OCI-LY7 (cell line): ENCODE results near the gene UGT1A9. TPM values are rescaled to one million over a fixed set of nuclear protein-coding genes. Genes with fewer than 3 reads are reported as not detected.

Experiments used
- BruUV-seq: library from RNA; stranded (reverse); fragments of 400-500 nt; replicated peaks from 2 replicates; lab custom pipeline; 2021; lab: Mats Ljungman, UMichigan
- CTCF ChIA-PET: fragments of 300-600 bp; sonication (Branson Sonifier 250); formaldehyde crosslinking; loops from one replicate; lab custom pipeline; 2022; ENCODE audit warnings: antibody characterized with exemption; ENCODE audit not compliant: unreplicated experiment; lab: Charles Lee
- POLR2A ChIA-PET: fragments of 300-600 bp; sonication (Branson Sonifier 250); formaldehyde crosslinking; loops from one replicate; lab custom pipeline; 2022; ENCODE audit warnings: antibody characterized with exemption; lab: Charles Lee
- DNase-seq: peaks from one replicate; pipeline ENCODE4 v3.0.0-alpha.2; 2015; ENCODE audit warnings: low spot score
- H2AFZ ChIP-seq: fragments of 200-600 bp; sonication (generic), shearing (Covaris generic); 2 replicates; pipeline ENCODE4 v1.6.1; 2014; ENCODE audit warnings: mild to moderate bottlenecking, antibody characterized with exemption, low read length, moderate library complexity
- H3K27ac ChIP-seq: fragments of 200-600 bp; sonication (generic); 2 replicates; pipeline ENCODE4 v1.5.1; 2014; ENCODE audit warnings: mixed run types, low read depth, mild to moderate bottlenecking, moderate library complexity, low read length, inconsistent platforms; ENCODE audit not compliant: poor library complexity, severe bottlenecking
- H3K36me3 ChIP-seq: fragments of 200-600 bp; sonication (generic); 2 replicates; pipeline ENCODE4 v1.6.1; 2014; ENCODE audit warnings: mild to moderate bottlenecking, antibody characterized with exemption, low read length, moderate library complexity, mixed read lengths; ENCODE audit not compliant: insufficient read depth
- H3K4me1 ChIP-seq: fragments of 200-600 bp; sonication (generic); 2 replicates; pipeline ENCODE4 v1.5.1; 2014; ENCODE audit warnings: mild to moderate bottlenecking, low read length; ENCODE audit not compliant: insufficient read depth, poor library complexity, severe bottlenecking
- H3K4me2 ChIP-seq: fragments of 200-600 bp; sonication (generic); 2 replicates; pipeline ENCODE4 v1.6.1; 2014; ENCODE audit warnings: mild to moderate bottlenecking, low read length
- H3K4me3 ChIP-seq: fragments of 200-600 bp; sonication (generic); 2 replicates; pipeline ENCODE4 v1.5.1; 2014; ENCODE audit warnings: mild to moderate bottlenecking, low read depth, low read length; ENCODE audit not compliant: poor library complexity, severe bottlenecking
- H3K79me2 ChIP-seq: fragments of 200-600 bp; sonication (generic); 2 replicates; pipeline ENCODE4 v1.6.1; 2016; ENCODE audit warnings: low read depth, mild to moderate bottlenecking, low read length, moderate library complexity, mixed read lengths; ENCODE audit not compliant: insufficient read depth
- H3K9me2 ChIP-seq: fragments of 200-600 bp; sonication (generic); 2 replicates; pipeline ENCODE4 v1.6.1; 2016; ENCODE audit warnings: mild to moderate bottlenecking, low read length, mixed read lengths; ENCODE audit not compliant: insufficient read depth
- H3K9me3 ChIP-seq: fragments of 200-600 bp; sonication (generic); 2 replicates; pipeline ENCODE4 v1.6.1; 2014; ENCODE audit warnings: mild to moderate bottlenecking, mixed run types, low read length, mixed read lengths
- H4K20me1 ChIP-seq: fragments of 200-600 bp; sonication (generic); 2 replicates; pipeline ENCODE4 v1.6.1; 2014; ENCODE audit warnings: mild to moderate bottlenecking, antibody characterized with exemption, low read length, moderate library complexity, mixed read lengths; ENCODE audit not compliant: insufficient read depth
- EZH2phosphoT487 ChIP-seq: fragments of 200-600 bp; sonication (generic); IDR thresholded peaks from 2 replicates; pipeline ENCODE4 v1.6.1; 2018; ENCODE audit warnings: low read depth, borderline replicate concordance, mild to moderate bottlenecking, mixed run types, antibody characterized with exemption, low read length, moderate library complexity, mixed read lengths
- intact Hi-C: fragments of 100-400 bp; cut with micrococcal nuclease; formaldehyde crosslinking; loops from one replicate; pipeline ENCODE4 v1.10.0; 2022; ENCODE audit not compliant: unreplicated experiment
- total RNA-seq, 2 experiments: library from RNA; depleted of rRNA in 1 of 2; stranded (reverse); fragments of >200 nt in 1 of 2; shearing (Covaris generic) in 1 of 2; gene quantifications; 2 replicates each; pipeline ENCODE4 v1.2.3, GENCODE V29; 2014 to 2022
- TF ChIP-seq, protein P1 (sequence below): fragments of 200-600 bp; sonication (generic); conservative IDR thresholded peaks from 2 replicates; pipeline ENCODE4 v1.5.1; 2014; ENCODE audit warnings: mild to moderate bottlenecking, antibody characterized with exemption, low read length, moderate library complexity, mixed read lengths

Gene UGT1A9
- total RNA-seq, 2 experiments from 2014 or later = not detected

DNA sequence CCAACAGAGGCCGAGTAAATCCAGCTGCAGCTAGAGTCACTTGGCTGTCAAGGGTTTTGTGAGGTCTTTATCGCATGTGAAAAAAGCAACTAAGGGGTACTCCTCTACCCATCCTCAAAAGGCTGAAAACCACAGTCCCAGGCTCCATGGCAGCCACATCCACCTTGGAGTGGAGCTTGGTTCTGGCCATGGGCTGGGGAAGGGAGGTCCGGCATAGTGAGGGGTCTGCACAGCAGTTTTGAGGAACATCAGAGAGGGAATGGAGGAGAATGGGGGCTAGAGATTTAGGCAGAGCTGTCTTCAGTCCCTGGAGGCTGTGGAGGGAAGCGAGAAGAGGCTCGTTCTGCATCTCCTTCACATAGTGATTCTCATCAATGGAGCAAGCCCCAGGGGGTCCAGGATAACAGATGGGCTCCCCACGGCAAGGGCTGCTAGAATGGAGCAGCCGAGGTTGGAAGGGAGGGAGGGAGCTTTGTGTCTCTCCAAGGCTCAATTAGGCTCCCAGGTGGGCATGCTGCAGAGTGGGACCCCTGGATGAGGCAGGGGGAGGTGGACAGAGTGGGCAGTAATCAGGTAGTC is 127.5 kb downstream of the UGT1A9 start:
- BruUV-seq = no TSS peak
- H3K79me2 ChIP-seq = no peaks in the 10 kb centered on the region
- H3K9me2 ChIP-seq = no peaks in the 10 kb centered on the region
- H3K4me2 ChIP-seq = no peak overlapping the region
- intact Hi-C loops = no loop called here
- no peak overlapping the region for H2AFZ ChIP-seq
- DNase-seq = no peak
- H3K27ac ChIP-seq = no peak overlapping the region
- ChIA-PET POLR2A (interaction anchor here (0.5 kb wide), 1 partner anchor 170 kb away, joined by 3 read pairs; no protein-coding TSS in a partner anchor), CTCF (interaction anchor here (0.5 kb wide), 1 partner anchor 788 kb away, joined by 3 read pairs; no protein-coding TSS in a partner anchor)
- no peaks in the 10 kb centered on the region for H3K36me3 ChIP-seq
- H3K9me3 ChIP-seq = no peaks in the 10 kb centered on the region
- H4K20me1 ChIP-seq = no peaks in the 10 kb centered on the region
- H3K4me3 ChIP-seq = no peak overlapping the region
- TF ChIP-seq EZH2phosphoT487 = no peak
- TF ChIP-seq, protein P1, sequence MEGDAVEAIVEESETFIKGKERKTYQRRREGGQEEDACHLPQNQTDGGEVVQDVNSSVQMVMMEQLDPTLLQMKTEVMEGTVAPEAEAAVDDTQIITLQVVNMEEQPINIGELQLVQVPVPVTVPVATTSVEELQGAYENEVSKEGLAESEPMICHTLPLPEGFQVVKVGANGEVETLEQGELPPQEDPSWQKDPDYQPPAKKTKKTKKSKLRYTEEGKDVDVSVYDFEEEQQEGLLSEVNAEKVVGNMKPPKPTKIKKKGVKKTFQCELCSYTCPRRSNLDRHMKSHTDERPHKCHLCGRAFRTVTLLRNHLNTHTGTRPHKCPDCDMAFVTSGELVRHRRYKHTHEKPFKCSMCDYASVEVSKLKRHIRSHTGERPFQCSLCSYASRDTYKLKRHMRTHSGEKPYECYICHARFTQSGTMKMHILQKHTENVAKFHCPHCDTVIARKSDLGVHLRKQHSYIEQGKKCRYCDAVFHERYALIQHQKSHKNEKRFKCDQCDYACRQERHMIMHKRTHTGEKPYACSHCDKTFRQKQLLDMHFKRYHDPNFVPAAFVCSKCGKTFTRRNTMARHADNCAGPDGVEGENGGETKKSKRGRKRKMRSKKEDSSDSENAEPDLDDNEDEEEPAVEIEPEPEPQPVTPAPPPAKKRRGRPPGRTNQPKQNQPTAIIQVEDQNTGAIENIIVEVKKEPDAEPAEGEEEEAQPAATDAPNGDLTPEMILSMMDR = no peak
- H3K4me1 ChIP-seq = peaks cover 11% of the 10 kb centered on the region

DNA sequence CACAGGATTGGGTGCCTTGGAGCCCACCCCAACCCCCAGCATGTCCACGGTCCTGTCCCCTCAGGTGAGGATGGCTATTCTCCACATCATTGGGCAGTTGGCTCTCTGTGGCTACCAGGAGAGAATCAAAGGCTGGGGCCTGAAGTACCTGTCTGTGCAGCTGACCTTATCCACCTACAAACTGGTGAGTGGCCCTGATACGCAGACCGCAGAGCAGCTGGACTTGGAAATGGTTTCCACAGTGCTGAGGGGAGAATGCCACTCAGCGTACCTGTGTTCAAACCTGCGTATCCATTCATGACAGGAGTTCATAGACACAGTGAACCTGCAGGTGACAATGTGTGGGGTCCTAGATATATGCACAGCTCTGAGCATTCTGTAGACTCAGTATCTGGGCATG is 128.0 kb downstream of the UGT1A9 start:
- Histone ChIP-seq H3K36me3 (no peaks in the 10 kb centered on the region), H2AFZ (no peak overlapping the region), H3K4me2 (no peak overlapping the region), H3K9me2 (no peaks in the 10 kb centered on the region), H3K4me1 (peaks cover 11% of the 10 kb centered on the region), H3K9me3 (no peaks in the 10 kb centered on the region), H3K79me2 (no peaks in the 10 kb centered on the region), H4K20me1 (no peaks in the 10 kb centered on the region), H3K4me3 (no peak overlapping the region), H3K27ac (no peak overlapping the region)
- TF ChIP-seq EZH2phosphoT487 = no peak
- TF ChIP-seq, protein P1 = no peak
- intact Hi-C loops = no loop called here
- ChIA-PET POLR2A (interaction anchor here (0.5 kb wide), 1 partner anchor 170 kb away, joined by 3 read pairs; no protein-coding TSS in a partner anchor), CTCF (no interaction called here)
- BruUV-seq = no TSS peak
- no peak for DNase-seq

DNA sequence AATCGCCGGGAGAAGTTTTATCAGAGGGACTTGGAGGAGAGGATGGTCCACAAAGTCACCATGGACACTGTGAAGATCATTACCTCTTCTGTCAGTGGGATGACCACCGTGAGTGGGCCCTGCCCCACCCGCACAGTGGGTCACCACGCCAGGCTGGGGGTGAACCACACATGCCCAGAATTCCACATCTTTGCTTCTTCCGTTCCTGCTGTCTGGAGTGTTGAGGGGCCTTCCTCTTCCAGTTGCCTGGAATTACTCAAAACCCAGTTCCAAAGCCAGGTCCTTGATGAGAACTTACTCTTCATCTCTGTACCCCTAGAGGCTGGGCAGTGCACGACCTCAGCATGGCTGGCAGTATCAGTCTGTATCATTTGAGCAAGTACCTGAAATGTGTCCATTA is 128.5 kb downstream of the UGT1A9 start:
- no peak overlapping the region for H2AFZ ChIP-seq
- no peaks in the 10 kb centered on the region for H3K79me2 ChIP-seq
- H4K20me1 ChIP-seq = no peaks in the 10 kb centered on the region
- ChIA-PET POLR2A (no interaction called here), CTCF (no interaction called here)
- no peak overlapping the region for H3K4me2 ChIP-seq
- H3K36me3 ChIP-seq = no peaks in the 10 kb centered on the region
- H3K4me1 ChIP-seq = peaks cover 11% of the 10 kb centered on the region
- intact Hi-C loops = no loop called here
- no peak for DNase-seq
- no peak overlapping the region for H3K4me3 ChIP-seq
- no TSS peak for BruUV-seq
- H3K9me2 ChIP-seq = no peaks in the 10 kb centered on the region
- no peak for TF ChIP-seq EZH2phosphoT487
- TF ChIP-seq, protein P1 = no peak
- H3K27ac ChIP-seq = no peak overlapping the region
- no peaks in the 10 kb centered on the region for H3K9me3 ChIP-seq
